Adipose tissue (tissue), 3 donors: ENCODE data around the gene SREBF1. TPM values are rescaled to one million over a fixed set of nuclear protein-coding genes. Genes with fewer than 3 reads are reported as not detected.

ENCODE experiments used
- H3K27ac ChIP-seq: one replicate; pipeline ENCODE4 v1.5.1; 2013; ENCODE audit warnings: low read depth, low read length
- WGBS, 3 donors: extraction: QIAGEN DNeasy Blood & Tissue Kit; methylation state at CpG; one replicate each; pipeline ENCODE4 v1.1.7; 2013; 5-methylcytosine and 5-hydroxymethylcytosine counted together
- polyA plus RNA-seq, 3 donors: library from polyadenylated mRNA; stranded (reverse); fragments of 200-250 nt; gene quantifications; one replicate each; pipeline ENCODE4 v1.2.3, GENCODE V29; 2013
- donor health status: healthy with polysubstance abuse.
- donor health status: Bipolar disorder and iron deficiency.
- donor health status: healthy.

SREBF1 gene
- polyA plus RNA-seq, 3 donors = 81.5 to 282 (median 109) TPM

DNA sequence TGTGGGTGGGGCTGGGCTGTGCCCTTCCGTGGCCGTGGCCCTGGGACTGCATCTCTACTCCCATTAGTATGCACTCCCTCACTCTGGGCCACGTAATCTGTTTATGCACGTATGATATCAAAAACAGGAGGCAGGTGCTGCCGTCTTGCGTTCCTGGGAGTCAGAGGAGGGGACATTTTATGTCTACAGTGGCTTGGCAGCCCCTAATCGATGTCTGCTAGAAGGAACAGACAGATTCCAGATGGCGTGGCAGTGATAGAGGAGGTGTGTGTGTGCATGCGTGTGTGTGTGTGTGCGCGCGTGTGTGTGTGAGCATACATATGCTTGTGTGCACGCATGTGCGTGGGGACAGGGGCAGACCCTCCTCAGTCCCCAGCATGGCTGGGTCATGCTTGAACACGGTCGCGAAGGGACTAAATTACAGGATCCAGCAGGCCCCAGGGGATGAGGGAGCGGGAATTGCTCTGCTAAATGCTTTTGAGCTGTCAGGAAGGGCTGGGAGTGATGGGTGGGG is 44.7 kb downstream of the SREBF1 start:
- WGBS, 3 donors = 51 to 68% (median 53%) methylated on average over 18 of the region's 18 CpGs

DNA sequence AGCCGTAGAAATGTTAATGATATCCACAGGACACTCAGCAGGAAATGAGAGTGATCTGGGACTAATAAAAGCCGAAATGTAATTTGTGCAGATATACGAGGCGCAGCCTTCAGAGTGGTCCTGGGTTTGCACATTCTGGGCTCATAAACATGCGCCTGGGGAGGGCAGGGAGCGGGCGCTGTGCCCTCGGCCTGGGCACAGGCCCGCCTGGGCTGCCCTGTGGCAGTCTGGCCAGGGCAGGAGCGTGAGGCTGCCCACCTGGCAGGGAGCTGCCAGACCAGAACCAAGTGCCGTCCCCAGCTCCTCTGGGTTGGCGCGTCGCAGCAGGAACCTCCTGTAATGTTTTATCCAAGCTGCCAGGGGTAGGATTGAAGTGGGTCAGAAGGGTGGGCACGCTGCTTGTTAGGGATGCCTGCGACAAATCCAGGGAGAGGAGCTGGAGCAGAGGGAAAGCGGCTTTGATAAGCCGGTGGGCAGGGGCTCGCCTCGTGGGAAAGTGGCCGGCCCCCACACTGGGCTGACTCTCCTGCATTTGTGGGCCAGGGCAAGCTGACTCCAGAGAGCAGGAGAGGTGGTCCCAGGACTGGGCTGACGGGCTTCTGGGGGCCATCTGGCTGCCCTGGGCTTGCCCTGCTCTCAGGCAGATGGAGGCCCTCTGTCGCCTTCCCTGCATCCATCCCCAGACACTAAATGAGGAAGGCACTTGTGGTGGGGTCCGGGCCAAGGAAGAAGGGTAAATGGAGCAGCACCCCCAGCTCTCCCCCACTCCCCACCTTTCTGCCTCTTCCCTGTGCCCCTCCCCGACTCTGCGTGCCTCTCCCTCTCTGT is 45.9 kb downstream of the SREBF1 start:
- WGBS, 3 donors = 81 to 86% (median 82%) methylated on average over 25 to 26 of the region's 26 CpGs
- no peak overlapping the region for H3K27ac ChIP-seq

More for the DNA sequence above, 44.7 kb downstream of the SREBF1 start:
- H3K27ac ChIP-seq = no peak overlapping the region

DNA sequence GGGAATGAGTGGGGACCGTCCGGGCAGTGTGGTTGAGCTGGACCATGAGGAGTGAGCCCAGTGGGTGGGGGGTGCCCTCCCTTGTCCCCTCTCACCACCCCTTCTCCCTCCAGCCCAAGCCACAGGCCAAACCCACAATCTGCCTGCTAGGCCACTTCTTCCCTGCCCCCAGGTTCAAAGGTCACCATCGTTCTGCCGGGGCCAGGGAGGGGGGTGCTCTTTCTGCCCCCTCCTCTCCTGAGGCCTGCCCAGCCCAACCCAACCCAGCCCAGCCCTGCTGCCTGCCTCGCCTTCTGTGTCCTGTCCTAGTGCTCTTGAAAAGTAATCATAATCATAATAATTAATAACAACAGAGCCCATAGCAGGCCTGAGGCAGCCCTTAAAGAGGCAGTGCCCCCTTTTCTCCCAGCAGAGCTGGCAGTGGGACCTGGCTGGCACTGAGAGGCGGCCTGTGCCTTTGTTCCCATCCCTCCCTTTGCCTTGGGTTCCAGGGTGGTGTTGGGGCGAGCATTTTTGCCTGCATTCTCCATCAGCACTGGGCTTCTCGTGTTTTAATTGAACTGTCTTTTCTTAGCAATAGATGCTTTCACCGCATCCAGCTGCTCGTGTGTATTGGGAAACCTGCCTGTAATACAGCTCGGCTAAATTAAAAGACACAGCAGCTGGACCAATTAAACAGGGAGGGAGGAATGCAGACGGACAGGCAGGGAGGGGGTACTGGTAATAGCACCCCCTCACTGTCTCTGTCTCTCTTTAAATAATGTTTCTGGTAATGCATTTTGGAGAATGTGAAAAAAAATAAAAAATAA is 46.8 kb downstream of the SREBF1 start:
- H3K27ac ChIP-seq = no peak overlapping the region
- 53 to 69% (median 67%) methylated on average over 11 to 12 of the region's 12 CpGs for WGBS, 3 donors

DNA sequence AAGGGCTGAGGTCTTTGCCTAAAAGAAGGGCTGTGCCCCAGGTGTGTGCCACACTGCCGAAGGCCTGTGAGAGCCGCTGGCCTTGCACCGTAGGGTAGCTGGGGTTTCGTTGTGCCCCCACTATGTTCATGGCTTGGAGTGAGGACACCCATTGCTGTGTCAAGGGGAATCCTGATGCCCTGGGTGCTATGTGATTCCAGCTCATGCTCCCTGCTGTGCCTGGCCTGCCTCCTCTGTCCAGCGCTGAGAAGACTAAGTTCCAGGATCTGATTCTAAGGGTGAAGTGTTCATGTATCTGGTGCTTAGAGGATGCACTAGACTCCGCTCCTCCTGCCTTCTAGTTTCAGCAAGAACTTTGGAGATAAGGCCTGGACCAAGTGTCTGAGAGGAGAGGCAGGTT is 47.4 kb downstream of the SREBF1 start:
- no peak overlapping the region for H3K27ac ChIP-seq
- 93 to 98% (median 97%) methylated on average over 6 of the region's 6 CpGs for WGBS, 3 donors

DNA sequence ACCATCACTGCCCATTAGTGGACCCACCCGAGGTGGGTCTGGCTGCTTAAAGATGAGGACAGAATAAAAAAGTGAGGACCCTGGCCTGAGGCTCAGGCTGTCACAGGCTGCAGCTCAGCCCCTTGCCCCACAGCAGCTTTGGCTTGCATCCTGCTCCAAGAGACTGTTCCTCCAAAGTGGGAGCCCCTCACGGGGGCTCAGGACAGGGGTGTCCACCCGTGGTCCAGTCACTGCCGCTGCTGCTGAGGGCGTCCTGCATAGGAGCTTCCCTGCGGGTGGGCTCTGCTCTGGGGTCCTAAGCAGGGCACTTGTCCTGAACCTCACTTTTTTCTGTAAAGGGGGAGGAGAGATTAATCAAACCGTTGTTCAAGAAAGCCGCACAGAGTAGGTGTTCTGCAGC is 47.8 kb downstream of the SREBF1 start:
- no peak overlapping the region for H3K27ac ChIP-seq
- 87 to 91% (median 90%) methylated on average over 8 of the region's 8 CpGs for WGBS, 3 donors

DNA sequence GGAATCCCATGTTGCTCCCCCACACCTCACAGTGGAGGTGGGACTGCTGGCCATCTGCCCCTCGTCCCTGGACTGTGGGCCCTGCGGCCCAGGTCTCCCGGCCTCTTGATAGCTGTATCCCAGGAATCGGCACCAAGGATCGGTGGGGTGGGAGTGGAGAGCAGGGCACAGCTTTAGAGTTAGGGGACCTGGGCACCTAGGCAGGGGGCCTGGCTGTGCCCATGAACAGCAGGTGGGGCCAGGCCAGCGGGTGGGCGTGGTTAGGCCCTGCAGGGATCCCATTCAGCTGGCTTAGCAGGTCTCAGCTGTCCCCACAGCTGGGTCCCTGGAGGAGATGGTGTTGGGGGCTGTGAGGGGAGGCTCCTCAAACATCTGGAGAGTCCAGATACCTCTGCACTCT is 49.2 kb downstream of the SREBF1 start:
- H3K27ac ChIP-seq = no peak overlapping the region
- WGBS, 3 donors = 95 to 98% (median 95%) methylated on average over 7 of the region's 7 CpGs

DNA sequence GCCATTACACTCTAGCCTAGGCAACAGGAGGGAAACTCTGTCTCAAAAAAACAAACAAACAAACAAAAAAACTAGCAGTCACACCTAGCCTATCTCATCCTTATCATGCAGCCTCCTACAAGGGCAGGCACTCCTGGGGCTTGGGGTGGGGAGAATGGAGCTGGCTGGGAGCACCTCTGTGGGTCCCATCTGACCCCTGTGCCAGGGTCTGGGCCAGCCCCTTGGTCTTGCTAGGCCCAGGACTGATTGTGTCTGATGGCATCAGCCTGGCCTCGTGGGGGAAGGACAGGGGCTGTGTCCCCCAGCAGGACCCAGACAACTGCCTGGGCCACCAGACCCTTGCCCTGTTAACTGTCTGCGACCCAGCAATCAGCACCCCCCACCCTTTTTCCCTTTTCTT is 49.8 kb downstream of the SREBF1 start:
- WGBS, 3 donors = 88 to 96% (median 91%) methylated on average over 2 of the region's 2 CpGs
- H3K27ac ChIP-seq = no peak overlapping the region

DNA sequence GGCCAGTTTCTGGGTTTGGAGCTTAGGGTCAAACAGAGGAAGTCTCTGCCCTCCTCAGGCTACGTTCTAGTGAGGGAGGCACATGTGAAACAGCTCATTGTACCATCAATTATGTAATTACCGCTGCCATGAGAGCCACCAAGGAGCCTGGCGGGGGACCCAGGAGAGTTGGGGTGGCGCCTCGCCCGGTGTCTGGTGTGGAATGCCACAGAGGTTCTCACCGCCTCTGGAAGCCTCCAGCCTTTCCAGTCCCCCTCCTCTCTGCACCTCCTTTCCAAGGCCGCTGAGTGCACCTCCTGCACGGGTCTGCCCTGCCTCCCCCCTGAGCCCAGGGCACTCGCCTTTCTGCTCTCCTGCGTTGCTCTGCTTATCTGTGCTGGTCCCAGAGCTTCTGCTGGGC is 51.4 kb downstream of the SREBF1 start:
- 34 to 78% (median 72%) methylated on average over 11 of the region's 11 CpGs for WGBS, 3 donors
- H3K27ac ChIP-seq = no peak overlapping the region

DNA sequence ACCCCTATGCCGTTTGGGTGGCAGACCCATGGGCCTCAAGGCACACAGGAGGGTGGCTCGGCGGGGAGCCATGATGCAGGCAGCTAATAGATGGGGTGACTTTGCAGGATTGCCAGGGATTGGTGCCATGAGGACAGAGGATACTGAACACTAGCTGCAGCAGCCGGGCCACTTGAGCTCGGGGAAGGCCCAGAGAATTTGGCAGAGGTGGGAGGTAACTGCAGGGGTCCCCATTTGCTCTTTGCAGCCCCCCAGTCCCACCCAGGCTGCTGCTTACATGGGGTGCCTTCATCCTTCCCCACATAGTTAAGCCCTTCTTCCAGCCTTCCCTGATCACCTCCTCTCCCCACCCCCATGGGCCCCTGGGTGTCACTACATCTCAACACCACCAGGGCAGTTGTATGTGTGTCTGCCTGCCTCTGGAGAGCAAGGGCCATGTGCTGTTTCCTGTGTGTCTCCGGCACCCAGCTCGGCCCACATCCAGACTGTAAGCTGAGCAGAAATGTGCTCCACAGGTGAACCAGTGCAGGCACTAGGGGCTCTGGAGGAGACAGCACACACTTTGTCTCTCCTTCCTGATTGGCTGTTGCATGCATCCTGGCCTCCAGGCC is 52.0 kb downstream of the SREBF1 start:
- 68 to 74% (median 71%) methylated on average over 7 of the region's 7 CpGs for WGBS, 3 donors
- H3K27ac ChIP-seq = no peak overlapping the region

DNA sequence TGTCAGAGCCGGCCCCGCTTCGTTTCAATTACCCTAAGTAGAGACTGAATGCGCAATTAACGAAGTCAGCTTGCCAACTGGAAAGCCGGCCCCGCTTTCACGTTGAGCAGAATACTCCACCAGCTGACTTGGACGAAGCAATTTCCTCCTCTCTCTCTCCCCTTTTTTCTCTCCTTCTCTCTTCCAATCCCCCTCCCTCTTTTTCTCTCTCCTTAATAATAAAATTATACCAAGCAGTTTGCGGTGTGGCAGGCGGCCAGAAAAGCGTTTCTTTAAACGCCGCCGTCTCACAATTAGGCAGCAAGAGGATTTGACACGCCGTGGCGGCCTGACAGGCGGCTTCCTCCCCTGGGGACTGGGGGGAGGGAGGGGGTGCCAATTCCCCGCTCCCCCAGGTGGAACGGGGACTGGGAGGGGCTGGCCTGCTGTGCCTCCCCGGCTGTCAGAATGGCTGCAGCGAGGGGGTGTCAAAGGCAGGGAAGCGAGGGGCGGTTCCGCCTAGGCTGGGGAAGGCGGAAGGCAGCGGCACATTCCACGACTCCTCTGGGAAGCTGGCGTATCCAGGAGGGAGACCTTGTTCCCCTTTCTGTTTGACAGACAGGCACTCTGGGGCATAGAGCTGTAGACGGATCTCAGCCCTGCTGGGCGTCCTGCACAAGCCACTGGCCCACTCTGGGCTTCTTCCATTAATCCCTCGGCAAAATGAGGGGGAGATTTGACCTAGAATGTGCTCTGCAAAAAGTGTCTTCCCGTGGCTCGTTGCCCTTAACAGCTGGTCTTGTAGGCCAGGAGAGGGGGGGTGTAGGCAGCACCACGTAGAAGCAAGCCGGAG is 52.7 kb downstream of the SREBF1 start:
- no peak overlapping the region for H3K27ac ChIP-seq
- 6 to 33% (median 10%) methylated on average over 37 of the region's 37 CpGs for WGBS, 3 donors

DNA sequence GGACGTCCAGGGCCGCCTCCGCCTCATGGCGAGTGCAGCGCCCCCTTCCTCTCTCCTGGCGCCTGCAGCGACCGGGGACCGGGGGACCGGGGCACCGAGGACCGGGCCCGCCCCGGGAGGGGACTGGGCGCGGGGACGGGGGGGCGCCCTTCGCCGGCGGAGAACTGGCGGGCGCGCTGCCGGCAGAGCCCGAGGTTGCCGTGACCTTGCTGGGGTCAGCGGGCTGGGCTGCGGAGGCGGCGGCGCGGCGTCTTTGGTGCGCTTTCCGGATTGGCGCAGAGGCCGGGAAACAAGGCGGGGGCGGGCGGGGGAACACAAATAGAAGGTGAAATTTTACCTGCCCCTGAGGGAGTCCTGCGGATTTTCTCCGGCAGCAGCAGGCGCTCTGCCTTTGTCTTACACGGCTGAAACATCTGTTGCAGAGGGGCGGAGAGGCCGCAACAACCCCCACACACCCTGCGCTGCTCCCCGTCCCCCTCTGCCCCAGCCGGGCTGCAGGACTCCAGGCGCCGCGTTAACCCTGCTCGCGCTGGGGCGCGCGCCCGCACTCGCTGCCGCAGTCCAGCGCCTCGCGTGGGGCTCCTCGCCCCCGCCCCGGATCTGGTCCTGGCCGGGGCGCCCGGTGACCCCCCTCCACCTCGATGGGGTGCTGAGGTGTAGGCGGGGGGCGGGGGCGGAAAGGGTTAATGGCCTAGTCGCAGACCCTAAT is 53.5 kb downstream of the SREBF1 start:
- no peak overlapping the region for H3K27ac ChIP-seq
- 0 to 1% (median 1%) methylated on average over 62 to 75 of the region's 75 CpGs for WGBS, 3 donors

DNA sequence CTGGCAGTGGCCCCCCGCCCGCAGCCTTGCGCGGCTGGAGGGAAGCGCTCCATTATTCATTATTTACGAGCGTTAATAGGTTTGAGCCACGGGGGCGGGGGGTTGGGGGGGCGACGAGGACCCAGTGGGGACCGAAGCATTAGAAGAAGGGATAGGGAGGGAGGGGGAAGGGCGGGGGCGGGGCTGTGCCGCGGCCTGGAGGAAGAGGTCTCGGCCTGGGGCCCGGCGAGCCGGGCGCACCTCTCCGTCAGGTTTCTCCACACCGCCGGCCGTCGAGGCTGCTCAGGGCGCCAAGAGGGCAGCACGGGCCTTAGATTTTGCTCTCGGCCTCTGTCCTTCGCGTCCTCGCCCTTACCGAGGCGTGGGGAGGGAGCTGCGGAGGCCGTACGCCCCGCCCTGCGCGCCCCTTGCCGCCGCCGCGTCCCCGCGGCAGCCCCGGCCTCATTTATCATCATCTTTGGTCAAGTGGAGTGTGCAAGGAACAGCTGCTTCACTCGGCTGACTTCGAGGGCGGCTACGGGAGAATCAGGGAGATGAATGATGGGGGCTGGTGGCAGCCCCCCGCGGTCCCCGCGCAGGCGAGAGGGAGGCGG is 54.2 kb downstream of the SREBF1 start:
- 1 to 2% (median 1%) methylated on average over 33 to 56 of the region's 57 CpGs for WGBS, 3 donors
- no peak overlapping the region for H3K27ac ChIP-seq

DNA sequence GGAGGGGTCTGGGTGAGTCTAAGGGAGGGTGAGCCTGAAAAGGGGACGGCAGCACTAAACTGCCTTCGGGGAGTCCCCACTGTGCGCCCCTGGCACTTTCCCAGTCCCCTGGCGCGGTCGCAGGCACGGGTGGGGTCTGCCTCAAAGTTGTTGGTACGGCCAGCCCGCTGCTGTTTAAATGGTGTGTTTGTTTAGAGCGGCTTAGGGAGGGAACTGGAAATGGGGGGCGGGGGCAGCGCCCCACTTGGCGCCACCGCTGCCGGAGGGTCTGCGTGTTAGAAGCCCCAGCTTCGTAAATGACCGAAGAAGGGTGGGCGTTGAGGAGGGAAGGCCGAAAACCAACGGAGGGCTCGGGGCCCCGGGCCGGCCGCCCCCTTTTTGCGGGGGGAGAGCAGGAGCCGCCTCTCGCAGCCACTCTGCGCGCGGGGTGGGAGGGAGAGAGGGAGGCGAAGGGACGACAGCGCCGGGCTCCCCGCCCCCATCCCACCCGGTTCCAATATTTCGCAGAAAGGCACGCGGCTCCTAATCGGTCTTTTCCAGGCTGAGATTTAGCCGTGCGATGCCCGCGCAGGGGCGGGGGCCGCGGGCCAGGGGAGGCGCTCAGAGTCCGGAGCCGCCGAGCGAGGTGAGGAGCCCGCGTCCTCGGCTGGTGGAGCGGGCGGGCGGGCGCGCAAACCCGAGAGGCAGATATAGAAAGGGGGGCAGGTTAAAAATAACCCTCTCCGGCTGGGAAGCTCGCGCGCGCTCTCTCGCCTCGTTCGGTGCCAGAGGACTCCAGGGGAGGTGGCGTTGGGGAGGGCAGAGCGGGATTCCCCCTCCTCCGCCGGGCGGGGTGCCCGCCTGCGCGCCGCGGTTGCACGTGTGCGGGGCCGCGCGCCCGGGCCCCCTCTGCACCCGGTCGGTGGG is 54.9 kb downstream of the SREBF1 start:
- WGBS, 3 donors = 3 to 16% (median 4%) methylated on average over 68 to 87 of the region's 88 CpGs
- H3K27ac ChIP-seq = no peak overlapping the region

DNA sequence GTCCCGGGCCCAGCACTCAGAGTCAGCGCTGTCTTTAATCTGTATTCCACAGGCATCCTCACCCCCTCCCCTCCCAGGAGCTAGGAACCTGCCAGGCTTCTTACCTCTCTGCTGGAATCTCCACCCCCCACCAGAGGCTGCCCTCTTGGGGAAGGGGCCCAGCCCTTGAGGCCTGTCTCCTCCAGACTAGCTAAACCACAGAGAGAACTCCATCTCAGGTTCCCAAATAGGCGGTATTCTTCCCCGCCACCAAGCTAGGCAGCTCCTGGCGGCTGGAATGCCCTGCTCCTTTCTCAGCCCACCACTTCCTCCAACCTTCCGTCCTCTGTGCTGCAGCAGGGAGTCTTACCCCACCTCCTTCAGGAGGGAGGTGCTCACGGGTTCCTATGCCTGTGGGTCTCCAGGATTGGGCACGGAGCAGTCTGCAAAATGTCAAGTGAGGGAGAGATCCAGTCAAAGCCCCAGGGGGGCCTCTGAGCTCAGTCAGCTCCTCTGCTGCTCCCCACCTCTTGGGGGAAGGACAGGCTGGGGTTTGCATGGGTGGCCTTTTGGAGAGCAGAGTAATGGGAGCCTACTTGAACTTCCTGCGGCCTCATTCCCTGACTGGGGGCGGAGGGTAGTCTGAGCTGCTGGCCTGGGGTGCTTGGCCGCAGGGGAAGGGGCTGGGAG is 55.7 kb downstream of the SREBF1 start:
- no peak overlapping the region for H3K27ac ChIP-seq
- 34 to 71% (median 49%) methylated on average over 11 of the region's 11 CpGs for WGBS, 3 donors

DNA sequence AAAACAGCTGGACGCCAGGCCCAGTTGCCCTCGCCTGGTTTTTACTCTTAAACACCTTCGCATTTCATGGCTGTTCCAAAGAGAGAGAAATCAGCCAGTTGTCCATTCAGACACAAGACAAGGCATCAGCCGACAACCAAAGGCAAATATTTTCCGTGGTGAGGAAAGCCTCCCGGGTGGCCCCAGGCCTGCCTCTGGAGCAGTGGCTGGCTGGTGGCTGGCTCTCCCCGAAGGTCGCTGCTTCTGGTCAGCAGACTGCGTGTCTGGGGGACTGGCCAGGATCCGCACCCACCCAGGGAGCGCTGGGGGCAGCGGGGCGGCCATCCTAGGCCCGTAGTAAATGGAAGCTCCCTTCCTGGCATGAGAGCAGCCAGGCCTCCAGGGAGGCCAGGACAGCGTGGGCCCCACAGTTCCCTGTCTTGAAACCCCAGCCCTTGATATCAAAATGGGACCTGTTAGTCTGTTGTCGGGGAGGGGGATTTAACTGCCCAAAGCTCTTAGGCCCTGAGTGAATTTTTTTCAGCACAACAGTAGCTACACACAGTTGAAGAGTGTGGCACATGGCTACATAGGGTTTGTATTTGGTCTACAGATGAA is 57.7 kb downstream of the SREBF1 start:
- 60 to 73% (median 67%) methylated on average over 16 of the region's 16 CpGs for WGBS, 3 donors
- no peak overlapping the region for H3K27ac ChIP-seq
